ENCODE results near the gene RAD18.

Gene RAD18

GRCh38 chr3:8835385-8835784 lies 127.9 kb downstream of the RAD18 start:
- DNase-seq (ENCODE audit: low read depth) = no peak

GRCh38 chr3:8834974-8835373 lies 128.3 kb downstream of the RAD18 start:
- DNase-seq (ENCODE audit: low read depth) = no peak

GRCh38 chr3:8827641-8828040 lies 135.6 kb downstream of the RAD18 start:
- no peak for DNase-seq (ENCODE audit: low read depth)
